Neural cell (in vitro differentiated cells): ENCODE measurements around the gene SETBP1. TPM values are rescaled to one million over a fixed set of nuclear protein-coding genes. Genes with fewer than 3 reads are reported as not detected.

Source experiments
- H2AFZ ChIP-seq: fragments of 200-600, 300-800 bp; sonication (generic), shearing (Covaris generic); 2 replicates; pipeline ENCODE4 v1.6.0; 2014; ENCODE audit warnings: low read depth, mild to moderate bottlenecking, antibody characterized with exemption, low read length, moderate library complexity
- H3F3A ChIP-seq: fragments of 200-600 bp; shearing (Covaris generic); 2 replicates; pipeline ENCODE4 v1.6.1; 2016; ENCODE audit warnings: mild to moderate bottlenecking, moderate library complexity, mixed read lengths, antibody characterized with exemption, low read length; ENCODE audit not compliant: insufficient read depth, poor library complexity, severe bottlenecking
- H3K27ac ChIP-seq: fragments of 200-600, 300-800 bp; sonication (generic), shearing (Covaris generic); 2 replicates; pipeline ENCODE4 v1.5.1; 2014; ENCODE audit warnings: mild to moderate bottlenecking, low read length, moderate library complexity
- H3K27me3 ChIP-seq: fragments of 300-800, 200-600 bp; sonication (generic), shearing (Covaris generic); 2 replicates; pipeline ENCODE4 v1.6.0; 2014; ENCODE audit warnings: mild to moderate bottlenecking, low read depth, low read length, moderate library complexity; ENCODE audit not compliant: insufficient read depth
- H3K36me3 ChIP-seq: fragments of 300-800, 200-600 bp; sonication (generic), shearing (Covaris generic); 2 replicates; pipeline ENCODE4 v1.5.1; 2014; ENCODE audit warnings: mild to moderate bottlenecking, antibody characterized with exemption, low read length, moderate library complexity; ENCODE audit not compliant: insufficient read depth
- H3K4me2 ChIP-seq: fragments of 300-800, 200-600 bp; sonication (generic), shearing (Covaris generic); 2 replicates; pipeline ENCODE4 v1.6.0; 2014; ENCODE audit warnings: mild to moderate bottlenecking, low read length
- H3K4me3 ChIP-seq: fragments of 300-800, 200-600 bp; sonication (generic), shearing (Covaris generic); 2 replicates; pipeline ENCODE4 v1.5.1; 2014; ENCODE audit warnings: mild to moderate bottlenecking, low read length, moderate library complexity
- H3K79me2 ChIP-seq: fragments of 200-600 bp; shearing (Covaris generic); replicated peaks from 2 replicates; pipeline ENCODE4 v1.6.0; 2014; ENCODE audit warnings: mild to moderate bottlenecking, low read length, moderate library complexity; ENCODE audit not compliant: insufficient read depth
- H3K9ac ChIP-seq: fragments of 300-800, 200-600 bp; sonication (generic), shearing (Covaris generic); 2 replicates; pipeline ENCODE4 v1.6.1; 2016; ENCODE audit warnings: mild to moderate bottlenecking, low read length, mixed read lengths
- H3K9me2 ChIP-seq: fragments of 200-600 bp; shearing (Covaris generic); 2 replicates; pipeline ENCODE4 v1.6.1; 2016; ENCODE audit warnings: mild to moderate bottlenecking, low read length, mixed read lengths; ENCODE audit not compliant: insufficient read depth
- H3K9me3 ChIP-seq: fragments of 200-600, 300-800 bp; sonication (generic), shearing (Covaris generic); 2 replicates; pipeline ENCODE4 v1.6.1; 2016; ENCODE audit warnings: mild to moderate bottlenecking, mixed run types, low read length, moderate library complexity, mixed read lengths
- H4K20me1 ChIP-seq: fragments of 200-600 bp; shearing (Covaris generic); 2 replicates; pipeline ENCODE4 v1.6.1; 2016; ENCODE audit warnings: mild to moderate bottlenecking, mixed run types; ENCODE audit not compliant: insufficient read depth
- EP300 ChIP-seq: fragments of 450-650 bp; conservative IDR thresholded peaks from 2 replicates; pipeline ENCODE4 v1.6.1; 2014; ENCODE audit warnings: antibody characterized with exemption, mild to moderate bottlenecking, moderate library complexity; ENCODE audit not compliant: poor library complexity, severe bottlenecking
- EZH2 ChIP-seq: fragments of 200-600, 300-800 bp; shearing (Covaris generic), sonication (generic); IDR thresholded peaks from 2 replicates; pipeline ENCODE4 v1.6.1; 2014; ENCODE audit warnings: antibody characterized with exemption, low read length, borderline replicate concordance, mild to moderate bottlenecking; ENCODE audit not compliant: insufficient read depth, poor library complexity, severe bottlenecking
- MXI1 ChIP-seq: fragments of 450-650 bp; conservative IDR thresholded peaks from 2 replicates; pipeline ENCODE4 v1.6.1; 2014; ENCODE audit warnings: antibody characterized with exemption, mild to moderate bottlenecking; ENCODE audit not compliant: poor library complexity, severe bottlenecking
- POLR2AphosphoS5 ChIP-seq: IDR thresholded peaks from 2 replicates; pipeline ENCODE4 v1.6.1; 2012
- RAD21 ChIP-seq: fragments of 450-650 bp; conservative IDR thresholded peaks from 2 replicates; pipeline ENCODE4 v1.6.1; 2014; ENCODE audit warnings: antibody characterized with exemption, mild to moderate bottlenecking, moderate library complexity
- SMC3 ChIP-seq: fragments of 450-650 bp; conservative IDR thresholded peaks from 2 replicates; pipeline ENCODE4 v1.6.1; 2014; ENCODE audit warnings: antibody characterized with exemption, mild to moderate bottlenecking, moderate library complexity; ENCODE audit not compliant: poor library complexity
- TAF1 ChIP-seq: IDR thresholded peaks from 2 replicates; pipeline ENCODE4 v1.6.1; 2012; ENCODE audit warnings: low read depth
- polyA plus RNA-seq: library from polyadenylated mRNA; depleted of rRNA; stranded (reverse); fragments of >200 nt; gene quantifications from 2 replicates; pipeline ENCODE4 v1.2.3, GENCODE V29; 2014
- TF ChIP-seq, protein P1 (sequence below): fragments of 450-650 bp; IDR thresholded peaks from 2 replicates; pipeline ENCODE4 v1.5.1; 2014; ENCODE audit warnings: antibody characterized with exemption, mild to moderate bottlenecking, moderate library complexity; ENCODE audit not compliant: poor library complexity, severe bottlenecking
- TF ChIP-seq, protein P2 (sequence below): IDR thresholded peaks from 2 replicates; pipeline ENCODE4 v1.6.1; 2012; ENCODE audit warnings: borderline replicate concordance

The SETBP1 gene
- polyA plus RNA-seq, 1 donor from 2014 or later: 13.7 TPM

DNA sequence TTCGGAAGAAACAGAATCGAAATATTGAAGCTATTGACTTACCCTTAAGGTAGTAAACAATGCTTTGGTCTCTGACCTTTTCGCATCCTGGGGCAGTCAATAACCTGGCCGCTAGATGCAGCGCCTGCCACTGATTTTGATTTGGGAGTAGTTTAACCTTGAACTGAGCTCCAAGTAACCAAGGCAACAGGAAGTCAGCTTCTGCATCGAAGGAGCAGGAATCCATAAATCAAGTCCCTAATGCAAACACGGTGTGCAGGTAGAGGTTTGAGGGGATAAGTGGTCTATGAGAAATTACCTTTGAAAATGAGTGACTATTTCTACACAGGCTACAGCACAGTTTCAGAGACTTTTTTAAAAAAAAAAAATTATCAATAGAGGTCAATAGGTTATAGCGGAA is 353.5 kb downstream of the SETBP1 start:
- Histone ChIP-seq H3K27ac (no peak overlapping the region), H3K79me2 (peaks cover 24% of the 10 kb centered on the region), H3F3A (no peaks in the 10 kb centered on the region), H3K9me2 (no peaks in the 10 kb centered on the region), H3K36me3 (no peaks in the 10 kb centered on the region), H3K4me2 (no peak overlapping the region), H3K4me3 (no peak overlapping the region), H3K27me3 (no peaks in the 10 kb centered on the region), H3K9ac (no peak overlapping the region), H4K20me1 (no peaks in the 10 kb centered on the region), H2AFZ (no peak overlapping the region), H3K9me3 (no peaks in the 10 kb centered on the region)
- TF ChIP-seq EZH2 (no peak), SMC3 (no peak), POLR2AphosphoS5 (no peak), RAD21 (no peak), TAF1 (no peak), EP300 (no peak), MXI1 (no peak)
- TF ChIP-seq, protein P1, sequence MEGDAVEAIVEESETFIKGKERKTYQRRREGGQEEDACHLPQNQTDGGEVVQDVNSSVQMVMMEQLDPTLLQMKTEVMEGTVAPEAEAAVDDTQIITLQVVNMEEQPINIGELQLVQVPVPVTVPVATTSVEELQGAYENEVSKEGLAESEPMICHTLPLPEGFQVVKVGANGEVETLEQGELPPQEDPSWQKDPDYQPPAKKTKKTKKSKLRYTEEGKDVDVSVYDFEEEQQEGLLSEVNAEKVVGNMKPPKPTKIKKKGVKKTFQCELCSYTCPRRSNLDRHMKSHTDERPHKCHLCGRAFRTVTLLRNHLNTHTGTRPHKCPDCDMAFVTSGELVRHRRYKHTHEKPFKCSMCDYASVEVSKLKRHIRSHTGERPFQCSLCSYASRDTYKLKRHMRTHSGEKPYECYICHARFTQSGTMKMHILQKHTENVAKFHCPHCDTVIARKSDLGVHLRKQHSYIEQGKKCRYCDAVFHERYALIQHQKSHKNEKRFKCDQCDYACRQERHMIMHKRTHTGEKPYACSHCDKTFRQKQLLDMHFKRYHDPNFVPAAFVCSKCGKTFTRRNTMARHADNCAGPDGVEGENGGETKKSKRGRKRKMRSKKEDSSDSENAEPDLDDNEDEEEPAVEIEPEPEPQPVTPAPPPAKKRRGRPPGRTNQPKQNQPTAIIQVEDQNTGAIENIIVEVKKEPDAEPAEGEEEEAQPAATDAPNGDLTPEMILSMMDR: no peak
- TF ChIP-seq, protein P2, sequence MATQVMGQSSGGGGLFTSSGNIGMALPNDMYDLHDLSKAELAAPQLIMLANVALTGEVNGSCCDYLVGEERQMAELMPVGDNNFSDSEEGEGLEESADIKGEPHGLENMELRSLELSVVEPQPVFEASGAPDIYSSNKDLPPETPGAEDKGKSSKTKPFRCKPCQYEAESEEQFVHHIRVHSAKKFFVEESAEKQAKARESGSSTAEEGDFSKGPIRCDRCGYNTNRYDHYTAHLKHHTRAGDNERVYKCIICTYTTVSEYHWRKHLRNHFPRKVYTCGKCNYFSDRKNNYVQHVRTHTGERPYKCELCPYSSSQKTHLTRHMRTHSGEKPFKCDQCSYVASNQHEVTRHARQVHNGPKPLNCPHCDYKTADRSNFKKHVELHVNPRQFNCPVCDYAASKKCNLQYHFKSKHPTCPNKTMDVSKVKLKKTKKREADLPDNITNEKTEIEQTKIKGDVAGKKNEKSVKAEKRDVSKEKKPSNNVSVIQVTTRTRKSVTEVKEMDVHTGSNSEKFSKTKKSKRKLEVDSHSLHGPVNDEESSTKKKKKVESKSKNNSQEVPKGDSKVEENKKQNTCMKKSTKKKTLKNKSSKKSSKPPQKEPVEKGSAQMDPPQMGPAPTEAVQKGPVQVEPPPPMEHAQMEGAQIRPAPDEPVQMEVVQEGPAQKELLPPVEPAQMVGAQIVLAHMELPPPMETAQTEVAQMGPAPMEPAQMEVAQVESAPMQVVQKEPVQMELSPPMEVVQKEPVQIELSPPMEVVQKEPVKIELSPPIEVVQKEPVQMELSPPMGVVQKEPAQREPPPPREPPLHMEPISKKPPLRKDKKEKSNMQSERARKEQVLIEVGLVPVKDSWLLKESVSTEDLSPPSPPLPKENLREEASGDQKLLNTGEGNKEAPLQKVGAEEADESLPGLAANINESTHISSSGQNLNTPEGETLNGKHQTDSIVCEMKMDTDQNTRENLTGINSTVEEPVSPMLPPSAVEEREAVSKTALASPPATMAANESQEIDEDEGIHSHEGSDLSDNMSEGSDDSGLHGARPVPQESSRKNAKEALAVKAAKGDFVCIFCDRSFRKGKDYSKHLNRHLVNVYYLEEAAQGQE: no peak

DNA sequence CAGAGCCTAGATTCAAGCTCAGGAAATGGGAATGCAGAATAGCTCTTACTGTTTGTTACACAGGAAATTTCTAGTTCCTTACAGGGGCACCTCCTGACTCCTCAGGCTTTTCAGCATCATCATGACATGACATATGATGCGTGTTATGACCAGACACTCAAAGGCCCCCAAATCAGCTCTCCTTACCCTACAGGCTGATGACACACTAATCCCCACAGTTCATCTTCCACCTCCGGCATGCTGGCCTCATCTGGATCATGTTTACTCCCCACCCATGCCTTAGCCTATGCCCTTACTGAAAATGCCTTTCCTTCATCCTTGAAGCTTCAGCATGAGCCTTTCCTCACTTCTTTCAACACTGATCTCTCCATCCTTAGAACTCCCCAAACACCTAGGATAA is 356.9 kb downstream of the SETBP1 start:
- no peaks in the 10 kb centered on the region for H3K27me3 ChIP-seq
- no peak overlapping the region for H2AFZ ChIP-seq
- H3F3A ChIP-seq: no peaks in the 10 kb centered on the region
- no peak overlapping the region for H3K9ac ChIP-seq
- TF ChIP-seq EP300: no peak
- TF ChIP-seq POLR2AphosphoS5: no peak
- TF ChIP-seq, protein P1: no peak
- no peak for TF ChIP-seq RAD21
- TF ChIP-seq EZH2: no peak
- H3K4me3 ChIP-seq: no peak overlapping the region
- H3K9me2 ChIP-seq: no peaks in the 10 kb centered on the region
- peaks cover 11% of the 10 kb centered on the region for H3K79me2 ChIP-seq
- no peak overlapping the region for H3K27ac ChIP-seq
- no peak overlapping the region for H3K4me2 ChIP-seq
- H4K20me1 ChIP-seq: no peaks in the 10 kb centered on the region
- H3K9me3 ChIP-seq: no peaks in the 10 kb centered on the region
- H3K36me3 ChIP-seq: no peaks in the 10 kb centered on the region
